GM21526 (cell line): ENCODE measurements around the gene APCDD1L.

Source experiments
- ATAC-seq: cut with Tn5 transposase; IDR thresholded peaks from one replicate; pipeline ENCODE4 v1.9.1; 2021; ENCODE audit warnings: moderate library complexity; ENCODE audit not compliant: unreplicated experiment, low FRiP score

Gene APCDD1L

DNA sequence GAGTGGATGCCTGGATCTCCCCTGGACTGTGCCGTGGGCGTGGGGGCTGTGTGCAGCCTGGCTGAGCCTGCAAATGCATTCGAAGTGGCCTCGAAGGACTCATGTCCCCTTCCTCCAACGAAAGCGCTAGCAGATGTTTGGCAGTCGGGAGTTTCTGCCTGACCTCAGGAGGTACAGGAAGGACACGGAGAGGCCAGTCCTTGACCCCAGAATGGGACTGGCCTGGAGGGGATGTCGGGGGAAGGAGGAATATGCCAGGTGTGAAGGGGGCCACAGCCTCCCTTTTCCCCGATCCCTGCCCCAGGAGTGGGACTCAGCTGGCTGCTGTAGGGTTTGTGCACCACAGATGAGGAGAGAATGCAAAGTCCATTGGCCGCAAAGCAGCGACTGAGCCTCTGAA is 45.6 kb downstream of the APCDD1L start:
- ATAC-seq: no peak

DNA sequence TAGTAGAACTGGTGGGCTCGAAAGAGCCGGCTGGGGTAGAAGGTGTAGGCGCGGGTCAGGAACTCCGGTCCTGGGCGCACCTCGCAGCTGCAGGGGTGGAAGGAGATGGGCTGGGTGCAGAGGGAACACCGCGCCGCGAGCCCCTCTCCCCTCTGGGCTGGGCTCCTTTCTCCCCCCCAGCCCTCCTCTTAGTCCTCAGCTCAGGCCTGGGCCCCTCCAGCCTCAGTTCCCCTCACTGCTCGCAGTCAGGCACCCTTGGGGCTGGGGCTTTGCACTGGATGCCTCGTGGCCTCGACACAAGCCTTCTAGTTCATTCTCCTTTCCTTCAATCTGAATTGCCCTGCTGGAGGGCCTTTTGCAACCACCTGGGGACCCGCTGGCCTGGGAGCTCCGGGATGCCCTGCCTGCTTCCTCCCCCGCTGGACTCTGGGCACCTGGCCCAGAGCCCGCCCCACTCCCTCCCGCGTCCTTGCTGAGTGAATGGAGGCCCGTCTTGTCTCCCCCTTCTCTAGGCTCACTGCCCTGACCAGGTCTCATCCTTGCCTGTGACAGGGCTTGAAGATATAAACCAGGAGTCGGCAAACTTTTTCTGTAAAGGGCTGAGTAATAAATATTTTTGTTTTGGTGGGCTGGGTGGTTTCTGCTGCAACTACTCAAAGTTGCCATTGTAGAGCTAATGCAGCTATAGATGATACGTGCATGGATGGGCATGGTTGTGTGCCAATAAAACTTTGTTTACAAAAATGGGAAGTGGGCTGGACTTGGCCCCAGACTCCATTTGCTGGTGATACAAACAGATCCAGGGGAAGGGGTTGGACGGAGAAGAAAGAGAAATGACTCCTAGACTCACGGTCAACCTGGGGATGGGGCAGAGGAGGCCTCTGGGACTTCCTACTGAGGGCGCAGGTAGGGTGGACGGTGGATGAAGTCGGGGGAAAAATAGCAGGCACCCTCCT is 47.3 kb downstream of the APCDD1L start:
- no peak for ATAC-seq

DNA sequence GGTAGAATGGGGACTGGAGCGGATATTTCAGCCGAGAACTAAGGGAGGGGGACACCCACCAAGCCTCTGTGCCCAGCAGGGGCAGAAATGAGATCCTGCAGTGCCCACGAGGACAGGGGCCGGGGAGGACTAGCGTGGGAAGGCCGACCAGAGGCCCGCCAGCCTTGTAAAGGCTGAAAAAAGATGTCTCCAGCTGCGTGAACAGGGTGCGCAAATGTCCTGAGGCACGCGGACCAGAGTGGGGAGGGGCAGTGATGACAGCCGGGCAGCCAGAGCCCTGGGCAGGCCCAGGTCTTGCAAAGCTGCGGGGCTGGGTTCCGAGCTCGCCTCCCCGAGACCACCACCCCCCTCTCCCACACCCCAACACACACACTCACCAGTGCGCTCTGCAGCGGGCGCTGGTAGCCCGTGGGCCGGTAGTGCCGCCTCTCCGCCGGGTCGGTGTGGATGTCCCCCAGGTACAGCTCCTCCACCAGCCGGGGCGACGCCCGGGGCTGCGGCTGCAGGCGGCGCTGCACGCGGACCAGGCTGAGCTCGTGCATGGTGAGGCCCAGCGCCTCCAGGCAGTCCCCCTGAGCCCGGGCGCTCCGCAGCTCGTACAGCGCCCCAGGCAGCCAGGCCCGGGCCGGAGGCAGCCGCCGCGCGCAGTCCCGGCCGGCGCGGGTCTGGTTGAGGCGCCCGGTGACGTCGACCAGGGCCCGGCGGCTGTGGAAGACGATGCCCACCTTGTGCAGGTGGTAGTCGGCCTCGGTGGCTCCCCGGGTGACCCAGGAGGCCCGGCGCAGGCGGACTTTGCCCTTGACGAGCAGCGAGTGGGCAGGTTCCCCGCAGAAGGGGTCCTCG is 48.2 kb downstream of the APCDD1L start:
- ATAC-seq: no peak

DNA sequence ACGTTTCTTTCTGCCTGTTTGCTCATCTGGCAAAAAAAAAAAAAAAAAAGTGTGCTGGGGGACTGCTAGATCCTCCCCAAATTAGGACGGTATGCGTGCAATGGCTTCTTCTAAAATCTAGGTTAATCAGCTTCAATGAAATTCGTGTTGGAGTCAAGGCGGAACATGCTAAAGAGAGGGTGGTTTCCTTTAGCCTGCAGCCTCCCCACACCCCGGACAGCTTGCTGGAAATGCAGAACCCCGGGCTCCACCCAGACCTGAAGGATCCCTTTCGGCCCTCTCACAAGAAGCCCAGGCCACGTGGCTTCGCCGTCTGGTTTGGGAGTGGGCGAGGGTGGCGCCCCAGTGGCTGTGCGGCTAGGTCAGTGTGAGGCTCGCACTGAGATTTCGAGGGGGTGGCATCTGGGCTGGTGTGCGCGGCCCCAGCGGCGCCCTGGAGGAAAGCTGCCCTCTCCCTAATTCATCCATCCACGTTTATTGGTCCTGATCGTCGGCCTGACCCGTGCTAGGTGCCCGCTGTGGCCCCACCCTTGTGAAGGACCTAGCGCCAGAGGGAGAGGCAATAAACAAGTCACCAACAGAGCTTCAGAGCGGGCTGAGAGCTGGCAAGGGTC is 49.0 kb downstream of the APCDD1L start:
- no peak for ATAC-seq

DNA sequence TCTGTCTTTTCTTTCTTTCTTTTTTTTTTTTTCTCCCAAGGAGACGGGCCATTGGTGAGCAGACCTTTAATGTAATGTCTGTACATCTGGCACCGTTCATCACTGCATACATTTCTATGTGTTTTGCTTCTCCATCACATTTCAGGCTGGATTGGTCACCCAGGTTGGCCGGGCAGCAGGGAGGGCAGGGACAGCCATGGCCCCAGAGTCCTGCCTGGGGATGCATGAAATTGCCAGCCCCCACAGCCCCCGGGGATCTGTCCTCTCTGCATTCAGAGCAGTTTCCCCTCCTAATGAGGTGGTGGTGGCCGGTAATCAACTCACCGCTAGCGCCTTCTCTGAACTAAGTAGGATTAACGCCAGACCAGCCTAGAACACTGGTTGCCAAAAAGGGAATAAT is 50.4 kb downstream of the APCDD1L start:
- ATAC-seq: no peak

DNA sequence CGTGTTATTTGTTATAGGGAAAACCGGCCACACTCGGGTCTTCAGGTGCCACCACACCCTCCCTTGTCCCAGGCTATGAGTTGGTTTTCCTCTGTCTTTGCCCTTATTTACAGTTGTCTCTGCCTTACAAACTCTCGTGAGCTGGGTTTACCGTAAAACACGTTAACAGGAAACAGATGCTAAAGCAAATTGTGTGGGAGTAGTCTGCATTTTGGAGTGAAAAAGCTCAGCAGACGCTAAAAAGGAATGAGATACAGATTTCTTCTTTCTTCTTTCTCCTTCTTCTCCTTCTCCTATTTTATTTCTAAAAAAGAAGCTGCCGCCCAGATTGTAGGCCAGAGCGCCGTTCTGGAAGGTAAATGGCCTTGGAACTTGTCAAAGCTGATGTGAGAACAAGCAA is 51.9 kb downstream of the APCDD1L start:
- ATAC-seq: no peak

DNA sequence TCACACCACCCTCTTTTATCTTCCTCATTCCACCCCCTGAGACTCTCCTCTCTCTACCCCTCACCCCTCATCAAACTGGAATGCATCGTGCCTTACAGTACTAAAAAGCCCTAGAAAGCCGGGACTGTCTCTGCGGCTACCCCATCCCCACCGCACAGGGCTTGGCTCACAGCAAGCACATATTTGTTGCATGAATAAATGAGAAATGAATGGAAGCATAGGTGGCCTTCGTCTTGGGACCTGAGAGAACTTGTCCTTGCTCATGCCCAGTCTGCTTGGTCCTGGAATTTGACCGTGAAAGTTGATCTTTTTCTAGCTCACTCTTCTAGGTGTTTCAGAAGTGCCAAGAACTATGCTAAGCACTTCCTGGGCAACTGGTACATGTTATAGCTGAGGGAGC is 53.3 kb downstream of the APCDD1L start:
- ATAC-seq: no peak

DNA sequence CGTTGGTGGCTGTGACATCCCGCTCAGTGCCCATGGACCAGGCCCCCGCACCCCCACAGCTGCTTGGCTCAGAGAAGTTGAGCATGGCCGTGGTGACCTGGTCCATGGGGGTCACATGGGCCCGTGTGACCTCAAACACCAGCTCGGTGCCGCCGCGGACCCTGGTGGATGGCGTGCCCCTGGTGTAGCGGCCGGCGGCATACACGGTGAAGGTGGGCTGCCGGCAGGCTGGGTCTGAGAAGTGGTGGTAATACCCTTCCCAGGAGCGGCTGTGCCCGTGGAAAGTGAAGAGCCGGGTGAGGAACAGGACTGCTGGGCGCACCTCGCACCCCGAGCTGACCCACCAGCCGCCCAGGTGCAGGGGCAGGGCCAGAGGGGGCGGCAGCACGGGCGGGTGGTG is 54.1 kb downstream of the APCDD1L start:
- no peak for ATAC-seq

DNA sequence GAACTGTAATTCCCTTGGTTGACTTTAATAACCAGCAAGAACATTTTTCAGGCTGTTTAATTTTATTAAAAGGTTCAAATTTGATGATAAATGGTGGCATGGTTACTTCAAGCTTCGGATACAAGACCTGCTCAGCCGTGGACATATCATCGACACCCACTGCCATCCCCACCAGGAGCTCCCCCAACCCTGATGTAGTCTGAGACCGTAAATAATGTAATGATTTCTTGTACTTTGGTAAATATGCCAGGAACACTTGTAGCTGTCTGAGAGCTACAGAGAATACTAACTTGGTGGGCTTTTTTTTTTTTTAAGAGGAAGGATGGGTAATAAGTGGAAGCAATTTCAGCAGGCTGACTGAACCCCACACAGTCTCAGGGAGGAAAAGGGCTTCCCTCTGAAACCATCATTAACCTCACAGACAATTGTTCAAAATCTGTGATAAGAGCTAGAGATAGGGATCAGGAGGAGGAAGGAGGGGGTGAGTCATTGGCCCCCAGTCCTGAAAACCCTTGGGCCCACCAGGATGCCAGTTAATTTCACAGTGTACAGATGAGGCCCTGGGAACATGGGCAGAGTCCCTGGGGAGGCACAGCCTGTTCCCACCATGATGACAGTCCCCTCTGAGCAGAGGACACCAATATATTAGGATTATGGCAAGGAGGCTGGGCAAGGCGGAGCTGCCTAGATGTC is 56.0 kb downstream of the APCDD1L start:
- ATAC-seq: peak; percentile 18

DNA sequence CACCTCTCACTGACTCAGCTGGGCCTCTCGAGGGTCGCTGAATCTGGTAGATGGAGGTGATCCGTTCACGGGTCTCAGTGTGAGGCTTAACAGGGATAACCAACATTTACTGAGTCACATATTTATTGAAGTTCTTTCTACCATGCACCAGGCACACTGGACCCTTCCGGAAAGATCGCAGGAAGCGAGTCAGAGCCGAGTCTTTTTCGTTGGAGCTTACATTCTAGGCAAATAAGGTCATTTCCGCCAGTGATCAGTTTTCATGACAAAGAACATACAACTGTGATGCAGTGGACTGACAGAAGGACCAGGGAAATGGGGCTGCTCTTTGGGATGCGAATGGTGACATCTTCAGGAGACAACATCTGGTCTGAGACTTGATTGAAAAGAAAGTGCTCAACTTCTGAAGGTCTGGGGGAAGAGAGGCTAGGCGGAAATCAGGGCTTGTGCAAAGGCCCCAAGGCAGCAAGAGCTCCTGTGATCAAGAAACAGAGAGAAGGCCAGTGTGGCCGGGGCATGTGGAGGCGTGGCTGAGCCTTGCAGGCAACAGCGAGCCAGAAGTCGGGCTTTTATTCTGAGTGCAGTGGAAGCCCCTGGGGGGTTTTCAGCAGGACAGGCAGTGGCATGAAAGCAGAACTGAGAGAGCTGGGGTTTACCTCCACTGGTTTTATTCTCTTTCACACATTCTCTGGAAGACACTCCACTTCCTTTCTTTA is 56.7 kb downstream of the APCDD1L start:
- ATAC-seq: peak; percentile 95

DNA sequence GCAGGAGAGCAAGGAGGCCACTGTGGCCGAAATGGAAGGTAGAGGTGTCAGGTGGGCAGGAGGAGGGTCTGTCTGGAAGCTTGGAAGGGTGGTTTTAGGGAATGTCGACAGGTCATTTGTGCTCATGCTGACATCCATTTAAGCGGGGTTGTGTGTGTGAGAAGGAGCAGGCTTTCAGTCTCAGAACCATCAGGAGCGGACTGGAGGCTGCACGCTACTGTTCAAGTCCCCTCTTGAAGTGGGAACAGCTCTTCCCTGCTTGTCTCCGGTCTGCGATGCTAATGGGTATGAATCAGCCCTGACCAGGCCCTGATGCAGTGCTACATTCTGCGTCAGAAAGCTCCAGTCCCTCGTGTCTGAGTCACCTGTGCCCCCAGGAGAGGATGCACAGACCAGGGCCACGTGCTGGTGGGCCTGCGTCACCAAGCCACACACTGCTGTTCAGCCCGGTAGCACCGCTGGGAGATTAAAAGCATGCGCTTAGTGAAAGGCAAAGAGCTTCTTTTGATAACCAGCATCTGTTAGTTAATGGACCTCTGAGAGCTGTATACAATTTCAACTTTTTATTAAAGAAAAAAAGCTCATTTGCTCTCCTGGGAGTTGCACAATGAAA is 58.0 kb downstream of the APCDD1L start:
- no peak for ATAC-seq

DNA sequence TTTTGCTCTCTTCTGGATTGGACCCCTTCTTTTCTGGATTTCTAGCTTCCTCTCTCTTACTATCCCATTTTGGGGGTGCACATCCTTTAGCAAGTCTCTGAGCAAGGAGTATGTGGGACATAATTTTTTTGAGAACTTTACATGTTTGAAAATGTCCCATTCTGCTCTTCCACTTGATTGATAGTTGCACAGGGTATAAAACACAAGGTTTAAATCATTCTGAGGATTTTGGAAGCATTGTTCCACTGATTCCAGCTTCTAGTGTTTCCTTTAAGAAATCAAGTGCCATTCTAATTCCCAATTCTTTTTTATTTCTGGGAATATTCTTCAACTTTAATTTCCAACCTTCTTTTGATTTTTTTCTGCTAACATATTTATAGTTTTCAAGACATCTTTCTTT is 60.7 kb downstream of the APCDD1L start:
- ATAC-seq: no peak

DNA sequence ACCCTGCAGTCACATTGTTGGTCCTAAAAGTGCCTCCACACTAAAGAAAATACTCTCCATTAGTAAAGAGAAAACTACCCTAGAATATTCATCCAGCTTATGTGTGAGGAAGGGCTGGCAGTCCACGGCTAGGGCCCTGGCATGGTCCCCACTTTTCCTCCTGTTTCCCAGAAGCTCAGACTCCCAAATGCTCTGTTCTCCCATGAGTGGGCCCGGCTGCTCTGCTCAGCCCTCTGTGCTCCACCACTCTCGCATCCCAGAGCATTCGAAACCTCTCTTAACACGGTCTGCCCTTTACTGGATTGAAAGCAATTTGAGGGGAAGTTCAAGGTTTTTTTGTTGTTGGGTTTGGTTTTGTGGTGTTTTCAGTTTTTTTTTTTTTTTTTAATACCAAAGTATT is 61.8 kb downstream of the APCDD1L start:
- ATAC-seq: no peak

DNA sequence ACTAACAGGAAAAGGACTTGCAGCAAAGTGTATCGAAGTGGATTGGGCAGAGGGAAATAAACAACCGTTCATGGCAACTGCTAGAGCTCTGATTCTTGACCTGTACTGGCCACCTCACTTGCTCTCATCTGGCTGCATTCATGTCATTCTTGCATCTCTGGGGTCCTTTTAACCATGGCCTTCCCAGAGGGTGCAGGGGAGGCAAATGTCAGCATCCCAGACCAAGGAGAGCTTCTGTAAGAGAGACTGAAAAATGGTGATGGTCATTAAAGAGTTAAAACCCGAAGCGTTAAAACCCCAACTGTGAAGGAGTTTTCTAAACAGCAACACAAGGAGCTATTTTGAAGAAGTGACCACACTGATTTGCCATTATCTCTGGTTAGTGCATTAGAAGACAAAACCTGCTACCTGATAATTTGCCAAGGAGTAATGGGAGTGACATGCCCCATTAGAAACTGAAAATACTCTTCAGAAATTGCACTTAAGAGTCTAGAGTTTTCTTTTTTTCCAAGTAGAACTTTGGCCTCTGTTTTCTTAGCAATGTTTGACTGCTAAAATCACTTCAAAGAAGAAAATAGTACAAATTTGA is 62.4 kb downstream of the APCDD1L start:
- ATAC-seq: no peak

DNA sequence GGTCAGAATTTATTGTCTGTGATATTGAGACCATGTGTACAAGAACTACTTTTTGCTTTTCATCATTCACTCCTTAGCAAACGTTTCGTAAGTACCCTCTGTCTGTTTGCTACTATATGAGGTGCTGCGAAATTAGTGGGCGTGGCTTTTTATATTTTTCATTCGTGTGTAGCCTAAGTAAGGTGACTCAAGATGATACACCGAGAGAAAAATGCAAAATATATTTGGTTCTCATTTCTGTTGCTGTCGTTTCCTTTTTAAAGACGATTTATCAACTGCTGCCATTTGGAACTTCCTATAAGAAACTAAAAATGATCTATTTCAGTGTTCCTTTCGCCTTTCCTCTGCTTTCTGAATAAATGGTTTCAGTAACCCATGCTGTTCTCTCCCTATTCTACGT is 64.9 kb downstream of the APCDD1L start:
- ATAC-seq: no peak

DNA sequence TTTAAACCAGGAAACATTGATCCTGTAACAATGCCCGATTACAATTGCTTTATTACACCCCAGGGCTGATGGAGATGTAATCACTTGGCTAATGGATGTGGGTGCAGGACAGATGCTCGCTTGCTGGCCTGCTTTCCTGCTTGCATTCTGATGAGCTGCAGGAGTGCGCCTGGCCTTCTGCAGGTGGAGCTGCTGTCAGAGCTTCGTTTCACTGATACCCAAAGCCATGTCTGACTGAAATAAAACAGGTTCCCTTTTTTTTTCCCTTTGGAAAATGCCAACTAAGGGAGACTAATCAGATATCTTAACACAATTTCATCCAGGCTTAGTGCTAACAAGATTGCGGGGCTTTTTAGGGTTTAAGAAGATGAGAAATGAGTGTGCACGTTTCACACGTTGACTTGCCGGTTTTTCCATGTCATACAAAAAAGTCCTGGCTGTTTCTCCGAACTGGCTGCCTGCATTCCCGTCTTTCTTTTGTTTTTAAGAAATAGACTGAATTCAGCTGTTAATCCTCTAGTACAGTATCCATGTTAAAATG is 65.4 kb downstream of the APCDD1L start:
- no peak for ATAC-seq

DNA sequence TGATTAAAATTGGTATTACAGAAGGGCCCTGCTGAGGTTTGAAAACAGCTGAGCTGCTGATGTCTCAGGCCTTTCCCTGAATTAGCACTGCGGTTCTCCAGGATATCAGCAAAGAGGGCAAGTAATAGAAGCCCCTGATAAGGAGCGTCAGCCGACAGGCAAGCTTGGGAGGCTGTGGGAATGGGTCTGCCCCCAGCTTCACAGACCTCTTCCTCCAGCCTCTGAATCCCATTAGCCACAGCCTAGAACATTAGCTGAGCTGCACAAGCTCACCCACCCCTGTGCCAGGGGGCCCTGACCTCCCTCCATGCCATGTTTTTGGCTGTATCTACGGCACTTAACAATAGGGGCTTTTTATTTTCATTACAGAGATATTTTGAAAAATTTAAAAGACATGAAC is 66.2 kb downstream of the APCDD1L start:
- no peak for ATAC-seq

DNA sequence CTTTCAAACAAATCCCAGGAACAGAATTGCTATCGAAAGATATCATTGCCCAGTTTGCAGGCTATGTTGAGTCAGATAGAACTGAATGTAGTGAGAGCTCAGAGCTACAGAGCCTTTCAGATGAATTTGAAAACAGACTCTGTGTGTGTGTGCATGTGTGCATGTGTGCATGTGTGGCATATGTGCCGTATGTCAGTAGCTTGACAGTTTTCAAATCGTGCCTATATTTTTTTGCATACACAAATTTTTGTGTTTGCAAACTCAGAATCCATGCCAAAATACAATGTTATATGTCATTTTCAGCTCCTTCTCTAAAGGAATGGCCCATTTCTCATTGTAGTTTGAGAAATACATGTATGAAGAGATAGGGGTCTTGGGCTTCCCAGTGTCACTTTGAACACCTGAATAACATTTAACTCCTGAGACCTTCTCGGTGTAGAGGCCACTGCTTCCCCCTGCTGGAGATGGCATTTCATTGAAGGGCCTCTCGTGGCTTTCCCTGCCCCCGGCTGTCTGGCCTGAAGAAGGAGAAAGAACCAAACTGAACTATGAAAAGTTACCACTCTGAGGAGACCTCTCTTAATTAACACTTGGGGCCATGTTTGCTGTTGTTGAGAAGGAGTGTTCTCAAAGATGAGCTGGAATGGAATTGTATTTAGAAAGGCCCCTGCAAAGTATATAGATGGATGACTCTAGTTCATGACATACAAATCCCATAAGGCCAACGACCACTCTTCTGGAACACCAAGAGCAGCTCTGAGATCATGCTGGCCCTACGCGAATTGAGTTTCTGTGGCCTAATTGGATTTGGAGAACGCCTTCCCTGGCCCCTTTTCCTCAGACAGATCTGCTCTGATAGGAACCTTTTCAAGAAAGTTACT is 67.4 kb downstream of the APCDD1L start:
- ATAC-seq: no peak
